K562 (cell line): ENCODE measurements around the gene TMEM11. TPM values are rescaled to one million over a fixed set of nuclear protein-coding genes. Genes with fewer than 3 reads are reported as not detected.

Experiments
- DMBX1 ChIP-seq: fragments of 250-450 bp; sonication (Bioruptor Pico); IDR thresholded peaks from 2 replicates; pipeline ENCODE4 v1.8.0; 2022; ENCODE audit warnings: inconsistent platforms, mild to moderate bottlenecking, moderate library complexity, borderline replicate concordance
- E2F5 ChIP-seq: sonication (generic); formaldehyde crosslinking; IDR thresholded peaks from 2 replicates; pipeline ENCODE4 v1.8.0; 2022; ENCODE audit warnings: mild to moderate bottlenecking, missing genetic modification reagents
- ETV6 ChIP-seq, 3 experiments: fragments of 150-350 bp in 1 of 3; sonication (generic) in 1 of 3; formaldehyde crosslinking in 1 of 3; IDR thresholded peaks; 2 replicates each; pipeline versions ENCODE4 v1.6.1 to v1.8.0; 2014 to 2022; ENCODE audit warnings: borderline replicate concordance in 2 of 3, low read depth in 2 of 3, antibody characterized with exemption in 1 of 3, low read length in 1 of 3, mild to moderate bottlenecking in 1 of 3, missing genetic modification reagents in 1 of 3
- HLTF ChIP-seq: fragments of 450-650 bp; IDR thresholded peaks from 2 replicates; pipeline ENCODE4 v1.6.1; 2016
- MBD1 ChIP-seq: fragments of 250-450 bp; sonication (Bioruptor Pico); IDR thresholded peaks from 2 replicates; pipeline ENCODE4 v1.8.0; 2022; ENCODE audit warnings: inconsistent platforms
- NONO ChIP-seq, 2 experiments: fragments of 200-400 bp in 1 of 2; fragments of 450-650 bp in 1 of 2; formaldehyde crosslinking in 1 of 2; IDR thresholded peaks; 2 replicates each; pipeline ENCODE4 v1.6.1; 2017; ENCODE audit warnings: low read depth in 2 of 2, mild to moderate bottlenecking in 2 of 2, moderate library complexity in 2 of 2, low read length in 1 of 2
- PATZ1 ChIP-seq: fragments of 250-450 bp; sonication (Bioruptor Pico); IDR thresholded peaks from 2 replicates; pipeline ENCODE4 v1.5.0; 2020; ENCODE audit warnings: mild to moderate bottlenecking, borderline replicate concordance
- SRSF3 ChIP-seq: fragments of 200-400 bp; formaldehyde crosslinking; IDR thresholded peaks from 2 replicates; pipeline ENCODE4 v1.6.1; 2016; ENCODE audit warnings: mild to moderate bottlenecking, low read length, moderate library complexity; ENCODE audit not compliant: insufficient read depth
- TFAM ChIP-seq: fragments of 250-450 bp; sonication (Bioruptor Pico); conservative IDR thresholded peaks from 2 replicates; pipeline ENCODE4 v1.5.0; 2021; ENCODE audit warnings: mild to moderate bottlenecking, moderate library complexity
- THAP12 ChIP-seq: fragments of 250-450 bp; sonication (Bioruptor Pico); IDR thresholded peaks from 2 replicates; pipeline ENCODE4 v1.9.0; 2021; ENCODE audit warnings: mild to moderate bottlenecking, inconsistent platforms
- ZNF695 ChIP-seq: fragments of 450-650 bp; formaldehyde crosslinking; IDR thresholded peaks from 2 replicates; pipeline ENCODE4 v1.4.0; 2020; ENCODE audit warnings: mild to moderate bottlenecking, moderate library complexity
- polyA plus RNA-seq, 8 experiments: library from polyadenylated mRNA; depleted of rRNA in 4 of 8; stranded (reverse) in 5 of 8; unstranded in 3 of 8; fragments of >200 nt; fragmentation: Nextera tagmentation in 2 of 8; fragmentation: Illumina TruSeq in 1 of 8; extraction: Ambion mirVana in 2 of 8; extraction: Trizol in 1 of 8; gene quantifications; 2 replicates each; pipeline versions ENCODE4 v1.2.1 to v1.2.3, GENCODE V29; 2011 to 2014; ENCODE audit warnings: inconsistent platforms in 1 of 8, missing spikeins in 1 of 8
- total RNA-seq, 7 experiments: library from RNA; depleted of rRNA in 6 of 7; stranded (reverse); fragments of >200 nt in 6 of 7; fragmentation: Illumina TruSeq in 2 of 7; extraction: Trizol in 2 of 7; gene quantifications; 2 replicates each; pipeline versions ENCODE4 v1.2.1 to v1.2.3, GENCODE V29; 2011 to 2021; ENCODE audit warnings: low replicate concordance in 1 of 7

The TMEM11 gene
- total and polyA plus RNA-seq, 9 of the 15 experiments (the other 6 are each of a cell fraction or from before 2014, with no cell fraction given): 12.0 to 40.7 (median 30.0) TPM

- TF ChIP-seq PATZ1 (no peak), NONO (IDR thresholded peaks at IDR 0.05; ENCODE audit: low read depth in 2 of 2, low read length in 1 of 2) (no peak), THAP12 (CRISPR knock-in tag) (no peak), HLTF (no peak), MBD1 (CRISPR knock-in tag) (no peak), SRSF3 (no peak), ETV6 (IDR thresholded peaks at IDR 0.05; ENCODE audit: borderline replicate concordance in 1 of 2, low read depth in 2 of 2, low read length in 1 of 2) (no peak), ETV6 (CRISPR knock-in tag; IDR thresholded peaks at IDR 0.05; ENCODE audit: borderline replicate concordance) (no peak), ZNF695 (CRISPR knock-in tag) (no peak), DMBX1 (CRISPR knock-in tag) (peak; percentile 88; the same call in 1 of the 2 replicates), E2F5 (no peak), TFAM (CRISPR knock-in tag) (no peak)
Measured at GRCh38 chr17:21214015-21214776, at the start of gene TMEM11 (continued).
